MCF 10A (cell line): ENCODE data around the gene TRAPPC12. TPM values are rescaled to one million over a fixed set of nuclear protein-coding genes. Genes with fewer than 3 reads are reported as not detected.

Experiments
- BruUV-seq: library from RNA; stranded (reverse); fragments of 400-500 nt; replicated peaks from 2 replicates; lab custom pipeline; 2021; lab: Mats Ljungman, UMichigan
- CTCF ChIA-PET: fragments of 300-600 bp; sonication (Branson Sonifier 250); formaldehyde crosslinking; extraction: SDS; loops from one replicate; lab custom pipeline; 2021; ENCODE audit warnings: antibody characterized with exemption, inconsistent platforms; lab: Yijun Ruan, JAX
- POLR2A ChIA-PET: fragments of 300-600, 350-650 bp; sonication (Branson Sonifier 250); formaldehyde crosslinking; extraction: SDS; loops from one replicate; lab custom pipeline; 2020; ENCODE audit warnings: antibody characterized with exemption, inconsistent platforms; lab: Yijun Ruan, JAX
- DNase-seq: peaks from one replicate; pipeline ENCODE4 v3.0.0-alpha.2; 2018; ENCODE audit not compliant: unreplicated experiment
- H3K27ac Mint-ChIP-seq: one replicate; pipeline ENCODE4 v1.8.0; 2022; ENCODE audit warnings: mild to moderate bottlenecking, low read depth, mixed read lengths; ENCODE audit not compliant: unreplicated experiment
- H3K27me3 Mint-ChIP-seq: one replicate; pipeline ENCODE4 v1.8.0; 2022; ENCODE audit warnings: mixed read lengths; ENCODE audit not compliant: insufficient read depth, unreplicated experiment
- H3K36me3 Mint-ChIP-seq: one replicate; pipeline ENCODE4 v1.8.0; 2022; ENCODE audit warnings: mild to moderate bottlenecking, moderate library complexity, mixed read lengths; ENCODE audit not compliant: insufficient read depth, unreplicated experiment
- H3K4me1 Mint-ChIP-seq: one replicate; pipeline ENCODE4 v1.8.0; 2022; ENCODE audit warnings: mixed read lengths; ENCODE audit not compliant: insufficient read depth, unreplicated experiment
- H3K4me3 Mint-ChIP-seq: one replicate; pipeline ENCODE4 v1.8.0; 2022; ENCODE audit warnings: mild to moderate bottlenecking, moderate library complexity, mixed read lengths; ENCODE audit not compliant: unreplicated experiment
- H3K9me3 Mint-ChIP-seq: one replicate; pipeline ENCODE4 v1.8.0; 2022; ENCODE audit warnings: mixed read lengths; ENCODE audit not compliant: unreplicated experiment
- intact Hi-C: fragments of 100-400 bp; cut with micrococcal nuclease; formaldehyde crosslinking; loops from 2 replicates; pipeline ENCODE4 v1.14.1; 2022
- total RNA-seq: library from RNA; stranded (reverse); gene quantifications from 2 replicates; pipeline ENCODE4 v1.2.3, GENCODE V29; 2022
- TF ChIP-seq, protein P1 (sequence below): fragments of 200-600 bp; IDR thresholded peaks from one replicate; pipeline ENCODE4 v1.8.0; 2022; ENCODE audit warnings: antibody characterized with exemption, mild to moderate bottlenecking; ENCODE audit not compliant: unreplicated experiment

The TRAPPC12 gene
- total RNA-seq, 1 experiment from 2014 or later = 84.4 TPM

DNA sequence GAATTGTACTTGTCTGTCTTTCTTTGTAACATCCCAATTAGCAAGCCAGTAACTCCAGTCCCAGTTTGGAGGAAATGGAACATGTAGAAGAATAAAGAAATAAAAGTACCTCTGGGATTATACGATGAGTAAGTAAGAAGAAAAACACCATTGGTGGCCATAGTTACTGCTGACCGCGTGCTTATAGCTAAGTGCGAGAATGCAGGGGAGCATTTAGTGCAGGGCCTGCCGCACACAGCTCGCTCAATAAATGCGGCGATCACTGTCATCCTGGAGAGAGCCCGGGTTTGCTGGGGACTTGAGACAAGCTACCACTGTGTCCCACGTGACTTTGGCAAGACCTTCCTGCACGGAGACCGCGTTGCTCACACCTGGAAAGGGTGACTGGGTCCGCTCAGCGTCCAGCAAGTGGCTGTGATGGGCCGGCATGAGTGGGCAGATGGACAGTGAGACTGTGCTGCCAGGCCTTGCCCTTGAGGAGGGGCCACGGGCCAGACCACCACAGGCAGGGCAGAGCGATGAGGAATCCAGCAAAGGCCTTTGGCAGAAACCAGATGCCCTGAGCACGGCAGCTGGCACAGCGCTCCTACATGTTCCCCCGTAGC is 85.0 kb downstream of the TRAPPC12 start:
- ChIA-PET CTCF (interaction anchor here (0.6 to 2.4 kb wide), 5 partner anchors 12 to 197 kb away, joined by 3 to 23 read pairs (median 6); no protein-coding TSS in a partner anchor), POLR2A (no interaction called here)
- TF ChIP-seq, protein P1, sequence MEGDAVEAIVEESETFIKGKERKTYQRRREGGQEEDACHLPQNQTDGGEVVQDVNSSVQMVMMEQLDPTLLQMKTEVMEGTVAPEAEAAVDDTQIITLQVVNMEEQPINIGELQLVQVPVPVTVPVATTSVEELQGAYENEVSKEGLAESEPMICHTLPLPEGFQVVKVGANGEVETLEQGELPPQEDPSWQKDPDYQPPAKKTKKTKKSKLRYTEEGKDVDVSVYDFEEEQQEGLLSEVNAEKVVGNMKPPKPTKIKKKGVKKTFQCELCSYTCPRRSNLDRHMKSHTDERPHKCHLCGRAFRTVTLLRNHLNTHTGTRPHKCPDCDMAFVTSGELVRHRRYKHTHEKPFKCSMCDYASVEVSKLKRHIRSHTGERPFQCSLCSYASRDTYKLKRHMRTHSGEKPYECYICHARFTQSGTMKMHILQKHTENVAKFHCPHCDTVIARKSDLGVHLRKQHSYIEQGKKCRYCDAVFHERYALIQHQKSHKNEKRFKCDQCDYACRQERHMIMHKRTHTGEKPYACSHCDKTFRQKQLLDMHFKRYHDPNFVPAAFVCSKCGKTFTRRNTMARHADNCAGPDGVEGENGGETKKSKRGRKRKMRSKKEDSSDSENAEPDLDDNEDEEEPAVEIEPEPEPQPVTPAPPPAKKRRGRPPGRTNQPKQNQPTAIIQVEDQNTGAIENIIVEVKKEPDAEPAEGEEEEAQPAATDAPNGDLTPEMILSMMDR = no peak
- no TSS peak for BruUV-seq
- DNase-seq = no peak
- Mint-ChIP-seq H3K9me3 (no peaks in the 10 kb centered on the region), H3K36me3 (peaks cover 37% of the 10 kb centered on the region), H3K4me1 (peaks cover 29% of the 10 kb centered on the region), H3K27me3 (no peaks in the 10 kb centered on the region), H3K4me3 (no peak overlapping the region), H3K27ac (no peak overlapping the region)
- intact Hi-C loops = no loop called here

DNA sequence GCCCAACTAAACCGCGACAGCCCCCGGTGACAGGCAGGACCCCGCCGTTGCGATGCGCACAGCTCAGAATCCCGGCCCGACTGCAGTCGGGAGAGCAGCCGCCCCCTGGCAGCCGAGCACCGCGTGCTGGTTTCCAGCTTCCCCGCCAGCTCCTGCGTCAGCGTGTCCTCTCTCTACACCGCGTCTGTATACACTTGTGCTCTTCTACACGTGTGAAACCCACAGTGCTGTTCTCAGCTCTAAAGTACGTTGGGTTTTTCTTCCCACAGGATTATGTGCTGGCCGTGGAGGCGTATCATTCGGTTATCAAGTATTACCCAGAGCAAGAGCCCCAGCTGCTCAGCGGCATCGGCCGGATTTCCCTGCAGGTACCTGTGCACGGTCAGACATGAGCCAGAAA is 85.8 kb downstream of the TRAPPC12 start:
- intact Hi-C loops = no loop called here
- no TSS peak for BruUV-seq
- POLR2A ChIA-PET = interaction anchor here (0.5 to 1.9 kb wide), 3 partner anchors 13 to 155 kb away, joined by 5 read pairs; no protein-coding TSS in a partner anchor
- Mint-ChIP-seq H3K27ac (peak overlapping the region; percentile 79), H3K27me3 (no peaks in the 10 kb centered on the region), H3K9me3 (no peaks in the 10 kb centered on the region), H3K4me3 (peak overlapping the region; percentile 43), H3K4me1 (peaks cover 37% of the 10 kb centered on the region), H3K36me3 (peaks cover 44% of the 10 kb centered on the region)
- TF ChIP-seq, protein P1 = no peak
- DNase-seq = no peak
- CTCF ChIA-PET = interaction anchor here (0.6 to 2.4 kb wide), 5 partner anchors 11 to 318 kb away, joined by 3 to 23 read pairs (median 3); no protein-coding TSS in a partner anchor

DNA sequence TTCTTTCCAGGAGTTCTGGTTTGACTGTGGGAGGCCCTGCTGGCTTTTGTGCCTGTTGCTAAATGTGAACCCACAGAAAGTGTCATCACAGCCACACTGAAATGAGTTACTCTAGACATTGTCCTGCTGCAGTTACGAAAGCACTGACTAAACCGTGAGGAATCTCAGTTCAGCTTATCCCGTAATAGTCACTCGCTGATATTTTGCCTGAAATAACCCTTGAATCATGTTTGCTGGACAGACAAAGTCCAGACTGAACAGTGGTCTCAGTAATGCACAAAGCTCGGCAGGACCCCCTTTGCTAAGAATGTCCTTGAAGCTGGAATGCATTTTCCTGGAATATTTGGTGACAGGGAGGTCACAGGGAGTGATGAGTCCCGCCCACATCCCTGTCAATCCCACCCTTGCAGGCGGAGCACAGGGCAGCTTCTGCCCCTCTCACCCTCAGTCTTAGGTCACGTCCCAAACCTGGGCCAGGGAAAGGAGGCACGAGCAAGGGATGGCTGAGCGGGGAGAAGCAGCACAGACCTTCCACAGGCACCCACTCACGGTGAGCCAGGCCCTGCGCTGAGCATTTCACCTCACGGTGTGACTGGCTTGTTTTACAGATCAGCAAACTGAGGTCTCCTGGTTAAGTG is 86.5 kb downstream of the TRAPPC12 start:
- Mint-ChIP-seq H3K27ac (peak overlapping the region; percentile 79), H3K4me3 (peak overlapping the region; percentile 43), H3K27me3 (no peaks in the 10 kb centered on the region), H3K4me1 (peaks cover 43% of the 10 kb centered on the region), H3K36me3 (peaks cover 44% of the 10 kb centered on the region), H3K9me3 (no peaks in the 10 kb centered on the region)
- intact Hi-C loops = no loop called here
- TF ChIP-seq, protein P1 = no peak
- DNase-seq = peak; percentile 91
- ChIA-PET CTCF (interaction anchor here (0.6 to 2.4 kb wide), 4 partner anchors 37 to 317 kb away, joined by 3 to 23 read pairs (median 3); no protein-coding TSS in a partner anchor), POLR2A (interaction anchor here (0.5 to 1.9 kb wide), 5 partner anchors 12 to 155 kb away, joined by 3 to 5 read pairs (median 5); partner anchors contain the start of gene RNASEH1)
- BruUV-seq = no TSS peak

DNA sequence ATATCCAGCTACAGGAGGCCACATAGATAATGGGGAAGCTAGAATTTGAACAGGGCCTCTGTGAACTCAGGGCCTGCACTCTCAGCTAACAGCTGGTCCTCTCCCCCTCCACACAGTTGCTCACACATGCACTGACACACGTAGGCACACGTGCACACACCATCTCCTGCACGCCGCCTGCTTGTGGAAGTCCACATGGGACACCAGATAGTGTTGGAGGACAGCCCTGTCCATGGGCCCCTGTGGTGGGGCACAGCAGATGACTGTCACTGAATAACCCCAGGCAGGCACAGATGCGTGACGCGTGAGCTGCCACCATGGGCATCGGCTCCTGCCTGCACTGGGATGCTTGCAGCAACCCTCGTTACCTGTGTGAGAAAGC is 87.0 kb downstream of the TRAPPC12 start:
- no TSS peak for BruUV-seq
- Mint-ChIP-seq H3K27me3 (no peaks in the 10 kb centered on the region), H3K9me3 (no peaks in the 10 kb centered on the region), H3K4me3 (no peak overlapping the region), H3K27ac (no peak overlapping the region), H3K4me1 (peaks cover 48% of the 10 kb centered on the region), H3K36me3 (peaks cover 44% of the 10 kb centered on the region)
- TF ChIP-seq, protein P1 = no peak
- POLR2A ChIA-PET = interaction anchor here (0.6 to 1.9 kb wide), 3 partner anchors 15 to 92 kb away, joined by 3 to 5 read pairs (median 3); partner anchors contain the start of gene RNASEH1
- CTCF ChIA-PET = interaction anchor here (0.6 to 2.4 kb wide), 3 partner anchors 42 to 185 kb away, joined by 3 to 23 read pairs (median 6); no protein-coding TSS in a partner anchor
- DNase-seq = no peak
- intact Hi-C loops = no loop called here
